D721Med (cell line): ENCODE data around the gene ZDHHC19.

ENCODE experiments used
- DNase-seq: peaks from one replicate; pipeline ENCODE4 v3.0.0; 2011; ENCODE audit warnings: low spot score; ENCODE audit not compliant: insufficient read length
- FAIRE-seq: peaks from 2 replicates; lab custom pipeline; 2011; peaks lifted over from hg19 to GRCh38; lab: Jason Lieb, UNC
- CTCF ChIP-seq: IDR thresholded peaks from 2 replicates; pipeline ENCODE4 v1.5.1; 2012; ENCODE audit warnings: mild to moderate bottlenecking, control low read depth; ENCODE audit not compliant: insufficient read depth; ENCODE audit errors: missing control alignments

Gene ZDHHC19

GRCh38 chr3:196232882-196233251, 21.7 kb upstream of the ZDHHC19 start:
- TF ChIP-seq CTCF = no peak

GRCh38 chr3:196232154-196232881, 21.1 kb upstream of the ZDHHC19 start:
- FAIRE-seq (no peak), DNase-seq (no peak)
- no peak for TF ChIP-seq CTCF

More at GRCh38 chr3:196232882-196233251, 21.7 kb upstream of the ZDHHC19 start:
- FAIRE-seq (no peak), DNase-seq (no peak)

DNA sequence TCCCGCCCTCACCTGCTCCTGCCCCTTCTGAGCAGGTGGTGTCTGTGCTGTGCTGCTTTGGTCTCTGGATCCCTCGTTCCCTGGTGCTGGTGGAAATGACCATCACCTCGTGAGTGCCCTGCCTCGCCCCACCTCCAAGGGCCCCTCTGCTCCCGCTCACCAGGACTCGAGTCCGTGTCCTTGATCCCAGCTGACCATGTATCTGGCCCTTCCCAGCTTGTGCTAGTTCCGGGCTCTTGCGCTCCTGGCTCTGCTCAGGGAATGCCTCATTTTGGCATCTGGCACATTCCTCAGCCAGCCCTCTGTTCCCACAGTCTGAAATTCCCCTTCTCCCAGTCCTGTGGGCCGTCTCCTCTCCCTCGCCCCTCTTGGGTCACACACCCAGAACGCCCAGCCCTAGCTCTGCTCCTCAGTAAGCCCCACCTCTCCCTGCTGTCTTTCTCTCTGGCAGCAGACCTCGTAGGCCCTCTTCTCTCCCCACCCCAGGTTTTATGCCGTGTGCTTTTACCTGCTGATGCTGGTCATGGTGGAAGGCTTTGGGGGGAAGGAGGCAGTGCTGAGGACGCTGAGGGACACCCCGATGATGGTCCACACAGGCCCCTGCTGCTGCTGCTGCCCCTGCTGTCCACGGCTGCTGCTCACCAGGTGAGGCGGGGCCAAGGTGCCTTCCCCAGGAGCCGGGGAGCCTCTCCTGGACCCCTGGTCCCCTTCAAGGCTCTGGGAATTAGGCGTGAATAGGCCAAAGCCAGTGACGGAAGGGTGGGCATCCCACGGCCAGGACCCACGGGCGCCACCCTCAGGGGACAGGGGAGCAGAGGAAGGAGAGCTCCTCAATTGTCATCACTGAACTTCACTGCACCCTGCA, 16.7 kb upstream of the ZDHHC19 start:
- DNase-seq (no peak), FAIRE-seq (no peak)
- TF ChIP-seq CTCF = no peak

DNA sequence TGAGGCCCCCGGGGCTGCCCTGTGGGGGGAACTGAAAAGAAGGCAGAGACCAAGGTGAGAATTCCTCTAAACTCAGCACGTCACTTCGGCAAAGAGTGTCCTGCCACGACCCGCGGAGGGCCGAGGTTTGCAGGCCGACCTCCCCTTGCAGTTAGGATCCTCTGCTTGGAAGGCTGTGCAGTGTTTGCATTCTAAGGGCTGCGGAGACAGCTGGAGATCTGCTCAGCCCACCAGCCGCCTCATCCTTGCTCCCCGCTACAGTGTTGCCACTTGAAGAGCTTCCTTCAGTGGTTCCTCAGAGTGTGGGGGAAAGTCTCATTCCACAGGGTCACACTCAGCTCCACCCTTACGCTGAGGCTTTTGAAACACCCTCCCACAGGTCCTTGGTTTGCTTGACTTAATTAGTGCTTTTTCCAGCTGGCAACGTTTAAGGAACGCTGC, 15.9 kb upstream of the ZDHHC19 start:
- FAIRE-seq = no peak
- TF ChIP-seq CTCF = no peak
- DNase-seq = no peak

GRCh38 chr3:196225763-196226364, 14.7 kb upstream of the ZDHHC19 start:
- no peak for TF ChIP-seq CTCF
- DNase-seq = no peak
- no peak for FAIRE-seq

DNA sequence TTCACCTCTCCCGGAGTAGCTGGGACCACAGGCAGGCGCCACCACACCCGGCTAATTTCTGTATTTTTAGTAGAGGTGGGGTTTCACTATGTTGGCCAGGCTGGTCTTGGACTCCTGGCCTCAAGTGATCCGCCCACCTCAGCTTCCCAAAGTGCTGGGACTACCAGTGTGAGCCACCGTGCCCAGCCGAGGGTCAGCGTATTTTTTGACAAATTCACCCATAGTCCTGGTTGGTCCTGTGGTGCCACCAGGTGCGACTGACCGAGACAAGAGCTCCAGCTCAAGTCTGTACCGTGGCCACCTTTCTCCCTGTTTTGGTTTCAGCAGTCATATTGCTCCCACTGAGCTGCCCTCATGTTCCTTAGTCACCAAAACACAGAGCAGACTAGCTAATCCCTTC, 13.9 kb upstream of the ZDHHC19 start:
- DNase-seq (no peak), FAIRE-seq (no peak)
- no peak for TF ChIP-seq CTCF
